ENCODE measurements around the gene CALML3. TPM values are rescaled to one million over a fixed set of nuclear protein-coding genes. Genes with fewer than 3 reads are reported as not detected.
A peak's percentile ranks its signal among the peaks of the same experiment; 100 is the strongest.

The CALML3 gene
- total and polyA plus RNA-seq, 10 donors, result 0.10 TPM; not detected in 9

GRCh38 chr10:5534880-5535856 is 10.4 kb downstream of the CALML3 start:
- no peaks in the 10 kb centered on the region for H3K36me3 ChIP-seq
- peak; percentile 13 for DNase-seq
- no peaks in the 10 kb centered on the region for H3K9me3 ChIP-seq
- intact Hi-C loops (cut with DNase I; ENCODE audit: low total_unique reads), result no loop called here
- no peak overlapping the region for H3K4me3 ChIP-seq
- peaks cover 0 to 8% (median 0%) of the 10 kb centered on the region in 6 donors for H3K4me1 ChIP-seq
- TF ChIP-seq CTCF (IDR thresholded peaks at IDR 0.05 in 8 of 11, conservative IDR thresholded peaks at IDR 0.05 in 3 of 11) (no peak), POLR2A (IDR thresholded peaks at IDR 0.05) (no peak), POLR2AphosphoS5 (IDR thresholded peaks at IDR 0.05) (no peak)
- 67 to 76% (median 70%) methylated on average over 7 to 8 of the region's 8 CpGs for WGBS, 5 donors
- peak overlapping the region in 3 of 8 donors; percentile 13 to 59 (median 29) for H3K27ac ChIP-seq
- no peaks in the 10 kb centered on the region for H3K27me3 ChIP-seq (replicated peaks in 1 of 7)

GRCh38 chr10:5536486-5537081 is 11.8 kb downstream of the CALML3 start:
- no peak overlapping the region for H3K4me3 ChIP-seq
- no peaks in the 10 kb centered on the region for H3K27me3 ChIP-seq (replicated peaks in 1 of 7)
- no peaks in the 10 kb centered on the region for H3K36me3 ChIP-seq
- DNase-seq, result peak; percentile 11
- peaks cover 0 to 11% (median 6%) of the 10 kb centered on the region in 8 donors for H3K9me3 ChIP-seq
- no peak overlapping the region for H3K27ac ChIP-seq
- intact Hi-C loops (cut with DNase I; ENCODE audit: low total_unique reads), result no loop called here
- TF ChIP-seq POLR2A (IDR thresholded peaks at IDR 0.05) (no peak), CTCF (IDR thresholded peaks at IDR 0.05 in 8 of 11, conservative IDR thresholded peaks at IDR 0.05 in 3 of 11) (no peak), POLR2AphosphoS5 (IDR thresholded peaks at IDR 0.05) (no peak)
- H3K4me1 ChIP-seq, result peaks cover 0 to 8% (median 0%) of the 10 kb centered on the region in 6 donors
- 87 to 94% (median 90%) methylated on average over 7 of the region's 7 CpGs for WGBS, 5 donors

- TF ChIP-seq POLR2A (IDR thresholded peaks at IDR 0.05), result no peak
- no peak for TF ChIP-seq CTCF (IDR thresholded peaks at IDR 0.05 in 8 of 11, conservative IDR thresholded peaks at IDR 0.05 in 3 of 11)
- TF ChIP-seq POLR2AphosphoS5 (IDR thresholded peaks at IDR 0.05), result no peak
- WGBS, 5 donors, result 82 to 91% (median 85%) methylated on average over 6 of the region's 6 CpGs
- peak; percentile 20 for DNase-seq
- intact Hi-C loops (cut with DNase I; ENCODE audit: low total_unique reads), result no loop called here
- Histone ChIP-seq H3K36me3 (no peaks in the 10 kb centered on the region), H3K9me3 (peaks cover 4 to 22% (median 17%) of the 10 kb centered on the region in 8 donors), H3K4me1 (peaks cover 0 to 8% (median 0%) of the 10 kb centered on the region in 6 donors), H3K27me3 (replicated peaks in 1 of 7) (no peaks in the 10 kb centered on the region), H3K27ac (no peak overlapping the region), H3K4me3 (no peak overlapping the region)
These were observed 12.9 kb downstream of the CALML3 start for GRCh38 chr10:5537684-5538083.

GRCh38 chr10:5538446-5538845 is 13.7 kb downstream of the CALML3 start:
- TF ChIP-seq POLR2AphosphoS5 (IDR thresholded peaks at IDR 0.05) (no peak), CTCF (IDR thresholded peaks at IDR 0.05 in 8 of 11, conservative IDR thresholded peaks at IDR 0.05 in 3 of 11) (no peak), POLR2A (IDR thresholded peaks at IDR 0.05) (no peak)
- Histone ChIP-seq H3K4me3 (no peak overlapping the region), H3K9me3 (peaks cover 4 to 30% (median 24%) of the 10 kb centered on the region in 8 donors), H3K36me3 (no peaks in the 10 kb centered on the region), H3K27ac (no peak overlapping the region), H3K27me3 (replicated peaks in 1 of 7) (no peaks in the 10 kb centered on the region), H3K4me1 (peaks cover 0 to 8% (median 0%) of the 10 kb centered on the region in 6 donors)
- WGBS, 5 donors, result 75 to 94% (median 87%) methylated on average over 9 of the region's 9 CpGs
- intact Hi-C loops (cut with DNase I; ENCODE audit: low total_unique reads), result no loop called here
- peak; percentile 22 for DNase-seq

All from spleen (tissue), 11 donors.